Neuronal stem cell (in vitro differentiated cells): ENCODE results near the gene AK9.

Source experiments
- DNase-seq: peaks from one replicate; pipeline ENCODE4 v3.0.0-alpha.2; 2013; ENCODE audit warnings: low spot score
- H2AFZ ChIP-seq: one replicate; pipeline ENCODE4 v1.6.1; 2013; ENCODE audit warnings: mild to moderate bottlenecking, low read length, inconsistent platforms
- H2AK5ac ChIP-seq: 2 replicates; pipeline ENCODE4 v1.6.1; 2013; ENCODE audit warnings: low read depth, mild to moderate bottlenecking, inconsistent platforms, low read length, moderate library complexity, mixed read lengths
- H2BK120ac ChIP-seq: 2 replicates; pipeline ENCODE4 v1.6.1; 2013; ENCODE audit warnings: low read depth, mild to moderate bottlenecking, inconsistent platforms, low read length, moderate library complexity, mixed read lengths
- H2BK12ac ChIP-seq: one replicate; pipeline ENCODE4 v1.6.1; 2013; ENCODE audit warnings: low read length, inconsistent platforms
- H2BK15ac ChIP-seq: 2 replicates; pipeline ENCODE4 v1.6.1; 2013; ENCODE audit warnings: mild to moderate bottlenecking, low read length, inconsistent platforms, mixed read lengths
- H2BK5ac ChIP-seq: one replicate; pipeline ENCODE4 v1.6.1; 2013; ENCODE audit warnings: inconsistent platforms, mild to moderate bottlenecking, low read length, moderate library complexity
- H3K14ac ChIP-seq: one replicate; pipeline ENCODE4 v1.6.1; 2013; ENCODE audit warnings: low read length, inconsistent platforms
- H3K18ac ChIP-seq: 2 replicates; pipeline ENCODE4 v1.6.1; 2013; ENCODE audit warnings: low read length, inconsistent platforms
- H3K23ac ChIP-seq: 2 replicates; pipeline ENCODE4 v1.6.1; 2013; ENCODE audit warnings: low read depth, mild to moderate bottlenecking, mixed read lengths, low read length, inconsistent platforms; ENCODE audit not compliant: poor library complexity
- H3K27ac ChIP-seq: replicated peaks from 3 replicates; pipeline ENCODE4 v1.5.1; 2013; ENCODE audit warnings: low read length, inconsistent platforms
- H3K27me3 ChIP-seq, 3 experiments: 2 replicates each; pipeline ENCODE4 v1.6.1; 2013; ENCODE audit warnings: low read length in 3 of 3, mild to moderate bottlenecking in 2 of 3, inconsistent platforms in 1 of 3, low read depth in 1 of 3, mixed read lengths in 1 of 3, moderate library complexity in 1 of 3; ENCODE audit not compliant: control insufficient read depth in 3 of 3, insufficient read depth in 3 of 3
- H3K36me3 ChIP-seq, 2 donors: replicated peaks in 1 of 2; 2 replicates each; pipeline ENCODE4 v1.6.1; 2013; ENCODE audit warnings: low read length in 2 of 2; ENCODE audit not compliant: control insufficient read depth in 2 of 2, insufficient read depth in 2 of 2
- H3K4ac ChIP-seq: 2 replicates; pipeline ENCODE4 v1.6.1; 2013; ENCODE audit warnings: inconsistent platforms, mild to moderate bottlenecking, low read length, moderate library complexity
- H3K4me1 ChIP-seq, 2 donors: 1 replicate in 1 of 2; 2 replicates in 1 of 2; pipeline ENCODE4 v1.6.1; 2013; ENCODE audit warnings: low read length in 2 of 2, low read depth in 1 of 2; ENCODE audit not compliant: control insufficient read depth in 2 of 2, insufficient read depth in 1 of 2
- H3K4me2 ChIP-seq: one replicate; pipeline ENCODE4 v1.6.1; 2013; ENCODE audit warnings: mild to moderate bottlenecking, low read length, inconsistent platforms; ENCODE audit not compliant: insufficient read depth, poor library complexity, severe bottlenecking
- H3K4me3 ChIP-seq, 2 donors: 2 replicates each; pipeline ENCODE4 v1.5.1; 2013; ENCODE audit warnings: low read length in 2 of 2, mild to moderate bottlenecking in 2 of 2, inconsistent platforms in 1 of 2, moderate library complexity in 1 of 2
- H3K79me1 ChIP-seq: one replicate; pipeline ENCODE4 v1.6.1; 2013; ENCODE audit warnings: low read depth, mild to moderate bottlenecking, inconsistent platforms, low read length, moderate library complexity
- H3K9ac ChIP-seq: one replicate; pipeline ENCODE4 v1.6.1; 2013; ENCODE audit warnings: mild to moderate bottlenecking, low read depth, low read length, inconsistent platforms; ENCODE audit not compliant: poor library complexity
- H3K9me3 ChIP-seq, 2 donors: replicated peaks in 1 of 2; 2 replicates each; pipeline versions ENCODE3 to v1.6.1; 2013; ENCODE audit warnings: low read length in 2 of 2, mild to moderate bottlenecking in 2 of 2, inconsistent platforms in 1 of 2, low read depth in 1 of 2, mixed read lengths in 1 of 2, moderate library complexity in 1 of 2; ENCODE audit not compliant: control insufficient read depth in 2 of 2, insufficient read depth in 1 of 2
- H4K8ac ChIP-seq: one replicate; pipeline ENCODE4 v1.6.1; 2013; ENCODE audit warnings: low read depth, mild to moderate bottlenecking, inconsistent platforms, low read length, moderate library complexity
- H4K91ac ChIP-seq: one replicate; pipeline ENCODE4 v1.6.1; 2013; ENCODE audit warnings: low read length, low read depth, mild to moderate bottlenecking, inconsistent platforms; ENCODE audit not compliant: poor library complexity
- WGBS, 2 donors: extraction: QIAGEN DNeasy Blood & Tissue Kit; methylation state at CpG; one replicate each; pipeline ENCODE4 v1.1.7; 2013; ENCODE audit warnings: missing lambda C conversion rate in 2 of 2, mixed read lengths in 1 of 2; ENCODE audit not compliant: insufficient read length in 2 of 2, insufficient replicate concordance in 1 of 2; ENCODE audit errors: extremely low coverage in 2 of 2; 5-methylcytosine and 5-hydroxymethylcytosine counted together

Gene AK9

GRCh38 chr6:109511832-109512231 lies 179.2 kb downstream of the AK9 start:
- Histone ChIP-seq H3K79me1 (no peaks in the 10 kb centered on the region), H3K9ac (no peak overlapping the region), H2AFZ (no peak overlapping the region), H3K4me1 (peaks cover 3 to 5% of the 10 kb centered on the region in 2 donors), H4K91ac (no peak overlapping the region), H3K4me3 (no peak overlapping the region), H3K23ac (no peak overlapping the region), H3K14ac (no peak overlapping the region), H3K27me3 (peaks cover 0 to 8% (median 0%) of the 10 kb centered on the region in 3 experiments), H2AK5ac (no peak overlapping the region), H2BK15ac (no peak overlapping the region), H3K36me3 (no peaks in the 10 kb centered on the region), H3K27ac (no peak overlapping the region), H3K4me2 (no peak overlapping the region), H3K4ac (no peak overlapping the region), H3K9me3 (peaks cover 0 to 5% of the 10 kb centered on the region in 2 donors), H2BK12ac (no peak overlapping the region), H2BK120ac (no peak overlapping the region), H2BK5ac (no peak overlapping the region), H4K8ac (no peak overlapping the region), H3K18ac (no peak overlapping the region)
- no CpG with 5 or more reads among the region's 2 CpGs for WGBS, 2 donors
- no peak for DNase-seq

GRCh38 chr6:109510358-109510757 lies 180.6 kb downstream of the AK9 start:
- H3K4me3 ChIP-seq, result no peak overlapping the region
- no peak overlapping the region for H2BK15ac ChIP-seq
- H2BK12ac ChIP-seq, result no peak overlapping the region
- peaks cover 0 to 5% of the 10 kb centered on the region in 2 donors for H3K9me3 ChIP-seq
- H3K4me1 ChIP-seq, result peaks cover 3 to 5% of the 10 kb centered on the region in 2 donors
- no peak overlapping the region for H2BK5ac ChIP-seq
- no peak overlapping the region for H3K27ac ChIP-seq
- no peaks in the 10 kb centered on the region for H3K36me3 ChIP-seq
- H3K4me2 ChIP-seq, result no peak overlapping the region
- H3K14ac ChIP-seq, result no peak overlapping the region
- H3K4ac ChIP-seq, result no peak overlapping the region
- no peak overlapping the region for H2AK5ac ChIP-seq
- H2BK120ac ChIP-seq, result no peak overlapping the region
- no peak overlapping the region for H3K18ac ChIP-seq
- no CpG with 5 or more reads among the region's 1 CpG for WGBS, 2 donors
- no peak for DNase-seq
- no peak overlapping the region for H3K23ac ChIP-seq
- peaks cover 0 to 8% (median 0%) of the 10 kb centered on the region in 3 experiments for H3K27me3 ChIP-seq
- H3K79me1 ChIP-seq, result no peaks in the 10 kb centered on the region
- no peak overlapping the region for H4K91ac ChIP-seq
- H4K8ac ChIP-seq, result no peak overlapping the region
- no peak overlapping the region for H2AFZ ChIP-seq
- no peak overlapping the region for H3K9ac ChIP-seq

- peak overlapping the region; percentile 29 for H3K27ac ChIP-seq
- no peaks in the 10 kb centered on the region for H3K79me1 ChIP-seq
- H2BK15ac ChIP-seq, result no peak overlapping the region
- H2BK120ac ChIP-seq, result no peak overlapping the region
- no peak overlapping the region for H3K4ac ChIP-seq
- no peak overlapping the region for H2BK5ac ChIP-seq
- H2AK5ac ChIP-seq, result no peak overlapping the region
- no peak overlapping the region for H3K4me3 ChIP-seq
- H3K18ac ChIP-seq, result peak overlapping the region; percentile 20
- WGBS, 2 donors, result no CpG with 5 or more reads among the region's 4 CpGs
- H2AFZ ChIP-seq, result no peak overlapping the region
- no peak overlapping the region for H4K91ac ChIP-seq
- no peak overlapping the region for H3K14ac ChIP-seq
- peaks cover under 1 to 6% of the 10 kb centered on the region in 2 donors for H3K4me1 ChIP-seq
- H3K9me3 ChIP-seq, result peaks cover 0 to 5% of the 10 kb centered on the region in 2 donors
- peaks cover 0 to 4% (median 0%) of the 10 kb centered on the region in 3 experiments for H3K27me3 ChIP-seq
- H4K8ac ChIP-seq, result no peak overlapping the region
- no peak overlapping the region for H3K23ac ChIP-seq
- no peak overlapping the region for H3K4me2 ChIP-seq
- DNase-seq, result peak; percentile 31
- H3K9ac ChIP-seq, result no peak overlapping the region
- H2BK12ac ChIP-seq, result no peak overlapping the region
- no peaks in the 10 kb centered on the region for H3K36me3 ChIP-seq
Observed at GRCh38 chr6:109508166-109508860, 182.7 kb downstream of the AK9 start.

- no peaks in the 10 kb centered on the region for H3K36me3 ChIP-seq
- no peak overlapping the region for H3K4me3 ChIP-seq
- H2AK5ac ChIP-seq, result no peak overlapping the region
- no peak overlapping the region for H2BK5ac ChIP-seq
- H3K14ac ChIP-seq, result no peak overlapping the region
- no peak overlapping the region for H2BK12ac ChIP-seq
- H2BK120ac ChIP-seq, result no peak overlapping the region
- no peaks in the 10 kb centered on the region for H3K79me1 ChIP-seq
- peaks cover 0 to 6% of the 10 kb centered on the region in 2 donors for H3K4me1 ChIP-seq
- no peak overlapping the region for H3K4ac ChIP-seq
- no peak overlapping the region for H3K4me2 ChIP-seq
- no CpG with 5 or more reads among the region's 4 CpGs for WGBS, 2 donors
- no peak overlapping the region for H3K23ac ChIP-seq
- no peak overlapping the region for H2BK15ac ChIP-seq
- no peak overlapping the region for H3K18ac ChIP-seq
- no peak overlapping the region for H2AFZ ChIP-seq
- H3K9ac ChIP-seq, result no peak overlapping the region
- peak overlapping the region; percentile 16 for H3K27ac ChIP-seq
- H4K8ac ChIP-seq, result no peak overlapping the region
- DNase-seq, result no peak
- peaks cover 0 to 4% (median 0%) of the 10 kb centered on the region in 3 experiments for H3K27me3 ChIP-seq
- H4K91ac ChIP-seq, result no peak overlapping the region
- peaks cover 0 to 5% of the 10 kb centered on the region in 2 donors for H3K9me3 ChIP-seq
Observed at GRCh38 chr6:109507490-109508072, 183.4 kb downstream of the AK9 start.
